ENCODE measurements around the gene PARD3B.

- no peak for TF ChIP-seq MEF2D (CRISPR knock-in tag; IDR thresholded peaks at IDR 0.05)
- TF ChIP-seq ZNF143 (CRISPR knock-in tag; IDR thresholded peaks at IDR 0.05) = no peak
- TF ChIP-seq GABPA (IDR thresholded peaks at IDR 0.05; ENCODE audit: low read depth, low read length) = no peak
- TF ChIP-seq GABPA (CRISPR knock-in tag; IDR thresholded peaks at IDR 0.05; ENCODE audit: low read depth) = no peak
- no peak for TF ChIP-seq STAT6 (CRISPR knock-in tag; IDR thresholded peaks at IDR 0.05; ENCODE audit: borderline replicate concordance)
- no peak for TF ChIP-seq CTCF (CRISPR knock-in tag; IDR thresholded peaks at IDR 0.05)
- no peak for TF ChIP-seq ZNF432 (CRISPR knock-in tag; IDR thresholded peaks at IDR 0.05; ENCODE audit: borderline replicate concordance)
- TF ChIP-seq IRF9 (CRISPR knock-in tag; IDR thresholded peaks at IDR 0.05; ENCODE audit: borderline replicate concordance) = no peak
- TF ChIP-seq POLR2G (IDR thresholded peaks at IDR 0.05; ENCODE audit: low read depth, low read length) = no peak
- no peak for TF ChIP-seq ZNF605 (CRISPR knock-in tag; IDR thresholded peaks at IDR 0.05)
- no peak for TF ChIP-seq CCDC6 (CRISPR knock-in tag; IDR thresholded peaks at IDR 0.05)
- no peak for TF ChIP-seq ZNF121 (CRISPR knock-in tag; IDR thresholded peaks at IDR 0.05)
- no peak for TF ChIP-seq BCLAF1 (IDR thresholded peaks at IDR 0.05)
- TF ChIP-seq ZNF34 (CRISPR knock-in tag; IDR thresholded peaks at IDR 0.05; ENCODE audit: borderline replicate concordance) = no peak
- TF ChIP-seq ZNF704 (CRISPR knock-in tag; IDR thresholded peaks at IDR 0.05; ENCODE audit: borderline replicate concordance) = no peak
Measured at GRCh38 chr2:205347899-205348298, 802.6 kb downstream of the PARD3B start.

Data from HepG2 (cell line).